Measurements from ENCODE around the gene C19orf38.
"Not testable (repeated sequence)": the region's sequence is repeated elsewhere in the genome, so short reads cannot be mapped to it uniquely, and the experiment has no call there.

Gene C19orf38

DNA sequence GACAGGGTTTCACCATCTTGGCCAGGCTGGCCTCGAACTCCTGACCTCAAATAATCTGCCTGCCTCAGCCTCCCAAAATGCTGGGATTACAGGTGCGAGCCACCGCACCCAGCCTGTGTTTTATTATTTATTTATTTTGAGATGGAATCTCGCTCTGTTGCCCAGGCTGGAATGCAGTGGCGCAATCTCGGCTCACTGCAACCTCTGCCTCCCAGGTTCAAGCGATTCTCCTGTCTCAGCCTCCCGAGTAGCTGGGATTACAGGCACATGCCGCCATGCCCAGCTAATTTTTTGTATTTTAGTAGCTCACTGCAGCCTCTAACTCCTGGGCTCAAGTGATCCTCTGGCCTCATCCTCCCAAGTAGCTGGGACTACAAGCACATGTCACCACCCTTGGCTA is 29.4 kb downstream of the C19orf38 start:
- not testable (repeated sequence) for DNase-seq

DNA sequence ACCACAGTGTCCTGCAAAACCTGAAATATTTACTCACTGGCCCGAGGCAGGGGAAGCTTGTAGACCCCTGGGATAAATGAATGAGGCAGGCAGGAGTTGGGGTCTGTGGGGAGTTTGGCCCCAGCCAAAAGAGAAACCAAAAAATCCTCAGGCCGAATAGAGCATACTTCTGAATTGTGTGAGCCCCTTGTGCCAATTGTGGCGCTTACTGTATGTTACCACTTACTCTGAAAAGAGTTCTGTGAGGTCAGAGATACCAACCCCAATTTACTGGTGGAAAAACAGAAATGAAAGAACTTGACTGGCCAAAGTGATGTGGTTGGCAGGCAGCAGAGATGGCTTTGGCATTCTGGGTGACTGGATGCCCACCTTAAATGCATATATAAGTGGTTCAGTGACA is 30.0 kb downstream of the C19orf38 start:
- no peak for DNase-seq

DNA sequence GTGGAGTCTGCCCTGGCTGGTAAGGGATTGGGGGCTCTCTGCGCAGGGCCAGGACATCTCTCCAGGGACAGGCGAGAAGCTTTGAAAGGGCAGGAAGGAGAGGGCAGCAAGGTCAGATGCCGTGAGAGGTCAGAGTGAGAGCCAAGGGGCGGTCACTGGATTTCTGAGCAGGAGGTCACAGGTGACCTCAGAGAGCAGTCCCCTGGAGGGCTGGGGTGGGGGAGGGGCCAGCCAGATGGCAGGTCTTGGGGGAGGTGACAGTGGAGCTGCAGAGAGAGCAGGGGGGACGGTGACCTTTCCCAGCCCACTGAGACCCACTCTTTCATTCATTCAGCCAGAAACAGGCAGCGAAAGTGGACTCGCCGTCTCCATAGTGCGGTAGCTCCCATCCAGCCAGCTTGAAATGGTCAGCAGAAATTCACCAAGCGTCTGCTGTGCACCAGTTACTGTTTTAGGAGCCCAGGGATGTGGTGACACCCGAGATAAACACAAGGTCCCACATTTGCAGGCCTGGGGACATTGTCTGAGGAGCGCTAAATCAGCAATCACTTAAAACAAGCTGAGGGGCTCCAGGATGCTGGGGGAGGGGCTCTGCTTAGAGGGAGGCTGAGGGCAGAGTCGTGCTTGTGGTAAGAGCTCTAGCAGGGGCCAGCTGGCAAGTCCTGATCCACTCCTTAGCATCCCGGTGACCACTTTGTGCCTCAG is 33.3 kb downstream of the C19orf38 start:
- DNase-seq = no peak

DNA sequence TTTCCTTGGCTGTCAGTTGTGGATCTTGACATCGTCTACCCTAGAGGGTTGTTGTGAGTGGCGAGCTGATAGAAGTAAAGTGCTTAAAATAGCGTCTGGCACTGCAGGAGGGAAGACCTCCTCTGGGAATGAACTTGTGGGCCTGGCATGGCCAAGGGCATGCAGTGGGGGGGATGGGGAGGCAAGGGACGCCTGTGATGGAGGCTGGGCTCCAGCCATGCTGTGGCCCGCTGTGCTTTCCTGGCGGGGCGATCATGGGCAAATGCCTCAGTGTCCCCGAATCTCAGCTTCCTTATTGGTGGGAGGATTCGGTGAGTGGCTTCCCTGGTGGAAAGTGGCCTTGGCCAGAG is 33.9 kb downstream of the C19orf38 start:
- no peak for DNase-seq

DNA sequence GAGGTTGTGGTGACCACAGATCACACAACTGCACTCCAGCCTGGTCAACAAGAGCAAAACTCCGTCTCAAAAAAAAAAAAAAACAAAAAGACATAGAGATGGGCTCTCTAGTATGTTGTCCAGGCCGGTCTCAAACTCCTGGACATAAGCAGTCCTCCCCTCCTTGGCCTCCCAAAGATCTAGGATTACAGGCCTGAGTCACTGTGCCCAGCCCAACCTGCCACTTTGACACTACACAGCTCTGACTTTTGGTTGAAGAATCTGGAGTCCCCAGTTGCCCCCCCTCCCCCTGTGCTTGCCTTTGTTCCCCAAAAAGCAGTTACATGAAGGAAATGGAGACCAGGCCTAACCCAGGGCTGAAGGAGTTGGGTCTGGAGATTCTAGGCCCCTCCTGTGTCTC is 36.1 kb downstream of the C19orf38 start:
- no peak for DNase-seq

DNA sequence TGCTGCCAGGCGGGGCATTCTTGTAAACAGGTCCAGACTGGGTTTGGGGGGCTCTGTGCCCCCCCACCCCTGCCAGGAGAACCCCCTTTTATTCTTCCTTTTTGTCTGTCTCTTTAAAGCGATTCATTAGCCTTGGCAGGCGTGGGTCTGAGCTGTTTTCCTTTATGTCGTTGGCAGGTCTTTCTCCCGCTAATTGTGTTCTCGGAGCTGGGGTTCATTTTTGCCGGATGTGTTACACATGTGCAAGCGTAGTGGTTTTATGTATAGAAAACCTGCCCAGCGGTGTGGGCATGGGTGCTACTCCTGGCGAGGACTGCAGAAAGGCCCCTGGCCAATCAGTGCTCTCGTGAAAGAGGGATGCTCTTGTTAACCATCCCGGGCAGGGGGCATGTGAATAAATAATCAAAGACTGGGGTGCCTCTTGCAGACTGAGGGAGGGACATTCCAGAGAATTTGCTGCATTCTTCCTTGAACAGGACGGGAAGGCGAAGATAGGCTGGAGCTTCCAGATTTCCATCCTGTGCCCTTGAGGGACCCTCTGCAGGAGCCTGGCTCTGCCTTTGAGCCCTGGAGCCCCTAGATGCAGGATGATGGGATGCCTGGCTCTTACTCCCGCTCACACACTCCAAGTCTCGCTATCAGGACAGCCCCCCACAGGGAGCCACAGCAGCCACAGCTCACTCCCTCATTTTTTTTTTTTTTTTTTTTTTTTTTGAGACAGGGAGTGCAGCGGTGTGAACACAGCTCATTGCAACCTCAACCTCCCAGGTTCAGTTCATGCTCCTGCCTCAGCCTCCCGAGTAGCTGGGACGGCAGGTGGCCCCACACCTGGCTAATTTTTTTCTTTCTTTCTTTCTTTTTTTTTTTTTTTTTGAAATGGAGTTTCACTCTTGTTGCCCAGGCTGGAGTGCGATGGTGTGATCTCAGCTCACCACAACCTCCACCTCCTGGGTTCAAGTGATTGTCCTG is 37.3 kb downstream of the C19orf38 start:
- DNase-seq = no peak

DNA sequence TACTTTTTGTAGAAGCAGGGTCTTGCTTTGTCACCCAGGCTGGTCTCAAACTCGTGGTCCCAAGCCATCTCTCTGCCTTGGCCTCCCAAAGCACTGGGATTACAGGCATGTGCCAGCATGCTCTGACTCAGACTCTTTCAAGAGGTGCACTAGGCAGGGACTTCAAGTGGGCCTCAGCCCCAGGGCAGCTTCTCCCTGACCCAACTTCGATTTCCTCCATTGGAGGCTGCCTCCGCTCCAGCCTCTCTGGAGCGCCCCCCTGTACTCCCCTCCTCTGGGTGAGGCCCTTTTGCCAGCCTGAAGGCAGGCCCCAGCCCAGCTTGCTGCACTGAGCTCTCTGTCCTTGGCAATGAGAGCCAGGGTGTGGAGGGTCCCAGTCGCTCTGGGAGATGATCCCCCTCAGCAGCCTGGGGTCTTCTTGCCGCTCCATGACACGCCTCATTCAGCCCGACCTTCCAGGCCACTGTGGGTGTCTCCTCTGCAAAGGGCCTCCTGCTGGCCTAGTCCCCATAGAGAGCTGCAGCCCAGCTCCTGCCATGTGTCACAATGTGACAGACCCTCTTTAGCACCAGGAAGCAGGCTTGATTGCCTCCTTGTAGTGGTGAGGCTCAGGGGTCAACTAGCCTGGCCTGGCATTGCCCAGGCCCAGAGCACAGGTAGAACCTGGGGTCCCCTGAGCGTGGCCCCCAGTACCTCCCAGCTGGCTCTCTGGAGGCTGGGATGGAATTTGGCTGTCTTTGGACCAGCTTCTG is 39.6 kb downstream of the C19orf38 start:
- DNase-seq = no peak

DNA sequence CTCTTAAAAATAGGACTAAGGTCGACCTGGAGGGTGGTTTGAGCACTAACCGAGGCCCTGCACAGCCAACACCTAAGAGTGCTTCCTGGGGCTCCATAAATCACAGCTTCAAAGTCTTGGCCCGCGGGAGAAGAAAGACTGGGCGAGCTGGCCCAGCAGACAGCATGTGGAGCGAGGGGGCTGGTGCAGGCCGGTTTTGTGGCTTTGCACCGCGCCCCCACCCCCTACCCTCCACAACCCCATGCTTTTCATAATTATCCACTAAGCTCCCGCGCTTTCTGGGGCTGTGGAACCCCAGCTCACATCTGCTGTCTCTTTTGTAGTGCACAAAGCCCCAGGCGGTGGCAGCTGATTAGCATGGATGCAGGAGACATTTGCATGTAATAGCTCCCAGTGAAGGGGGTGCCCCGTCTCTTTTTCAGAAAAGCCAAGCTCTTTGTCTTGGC is 40.2 kb downstream of the C19orf38 start:
- DNase-seq = no peak

DNA sequence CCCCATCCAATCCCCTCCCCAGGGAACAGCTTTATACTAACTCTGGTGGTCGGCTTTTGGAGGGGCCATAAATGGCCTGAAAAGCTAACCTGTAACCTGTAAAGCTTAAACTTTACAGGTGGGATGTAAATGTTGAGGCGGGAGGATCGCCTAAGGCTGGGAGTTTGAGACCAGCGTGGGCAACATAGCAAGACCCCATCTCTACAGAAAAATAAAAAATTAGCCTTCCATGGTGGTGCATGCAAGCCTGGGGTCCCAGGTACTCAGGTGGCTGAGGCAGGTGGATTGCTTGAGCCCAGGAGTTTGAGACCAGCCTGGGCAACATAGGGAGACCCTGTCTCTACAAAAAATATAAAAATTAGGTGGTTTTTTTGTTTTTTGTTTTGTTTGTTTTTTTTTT is 41.7 kb downstream of the C19orf38 start:
- DNase-seq = no peak

DNA sequence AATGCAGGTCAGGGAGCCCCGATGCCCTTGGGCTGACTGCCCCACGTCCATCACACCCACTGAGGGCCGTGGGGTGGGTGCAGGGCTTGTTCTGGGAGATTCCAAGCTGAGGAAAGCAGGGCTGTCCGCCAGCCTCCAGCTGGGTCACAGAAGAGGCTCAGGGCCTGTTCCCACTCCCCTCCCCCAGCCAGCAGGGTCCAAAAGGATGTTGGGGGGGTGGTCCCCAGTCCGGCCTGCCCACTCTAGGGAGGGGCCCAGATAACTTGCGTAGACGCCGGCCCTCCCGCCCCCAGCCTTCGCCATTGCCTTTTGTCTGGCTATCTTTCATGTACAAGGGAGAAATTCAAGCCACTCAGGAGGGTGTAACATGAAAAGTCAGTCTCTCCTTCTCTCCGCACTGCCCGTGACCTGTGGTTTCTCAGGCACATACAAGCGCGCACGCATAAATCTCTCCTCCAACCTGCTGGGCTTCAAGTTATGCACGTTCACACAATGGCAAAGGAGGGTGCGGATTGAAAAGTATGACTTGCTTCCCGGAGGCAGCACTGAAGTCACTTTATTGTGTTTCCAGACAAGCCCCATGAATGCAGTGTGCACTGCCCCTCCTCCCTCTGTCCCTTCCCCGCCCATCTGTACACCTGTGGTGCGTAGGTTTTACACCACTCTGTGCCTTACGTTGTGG is 43.3 kb downstream of the C19orf38 start:
- no peak for DNase-seq

DNA sequence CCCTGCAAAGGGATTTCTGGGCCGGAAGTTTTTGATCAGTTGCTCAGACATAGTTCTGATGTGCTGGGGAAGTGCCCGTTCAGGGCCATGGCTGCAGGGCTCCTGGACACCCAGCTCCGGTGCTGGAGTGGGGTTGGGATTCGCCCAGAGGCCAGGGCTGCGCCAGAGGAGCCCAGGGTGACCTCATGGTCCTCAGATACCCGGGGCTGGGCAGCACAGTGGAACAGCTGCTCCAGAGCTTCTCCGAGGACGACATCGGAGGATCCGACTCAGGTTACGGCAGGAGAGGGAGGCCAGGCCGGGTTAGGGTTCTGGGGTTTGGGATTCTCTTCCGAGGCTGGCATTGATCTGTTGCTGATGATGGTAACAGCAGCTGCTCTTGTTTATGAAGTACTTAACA is 44.0 kb downstream of the C19orf38 start:
- no peak for DNase-seq

DNA sequence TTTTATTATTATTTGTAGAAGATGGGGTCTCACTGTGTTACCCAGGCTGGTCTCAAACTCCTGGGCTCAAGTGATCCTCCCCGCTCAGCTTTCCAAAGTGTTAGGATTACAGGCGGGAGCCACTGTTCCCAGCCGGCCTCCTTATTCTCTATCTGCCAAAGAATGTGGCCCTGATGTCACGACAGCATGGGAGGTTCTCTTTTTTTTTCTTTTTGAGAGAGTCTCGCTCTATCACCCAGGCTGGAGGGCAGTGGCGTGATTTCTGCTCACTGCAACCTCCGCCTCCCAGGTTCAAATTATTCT is 46.6 kb downstream of the C19orf38 start:
- no peak for DNase-seq

DNA sequence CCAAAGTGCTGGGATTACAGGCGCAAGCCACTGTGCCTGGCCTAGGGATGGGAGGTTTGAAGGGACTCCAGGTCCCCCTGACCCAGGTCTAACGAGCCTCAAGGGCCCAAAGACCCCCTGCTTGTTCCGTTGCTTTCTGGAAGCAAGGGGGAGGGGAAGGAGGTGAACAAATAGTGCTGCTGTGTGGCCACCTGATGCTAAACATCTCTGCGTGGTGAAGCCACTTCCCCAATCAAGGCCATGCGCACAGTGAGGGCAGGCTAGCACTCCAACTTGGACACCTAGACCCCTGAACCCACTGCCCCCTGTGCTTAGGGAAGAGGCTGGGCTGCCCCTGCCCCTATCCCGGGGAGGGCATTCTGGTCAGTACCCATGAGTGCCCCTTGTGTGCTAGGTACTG is 47.1 kb downstream of the C19orf38 start:
- no peak for DNase-seq

DNA sequence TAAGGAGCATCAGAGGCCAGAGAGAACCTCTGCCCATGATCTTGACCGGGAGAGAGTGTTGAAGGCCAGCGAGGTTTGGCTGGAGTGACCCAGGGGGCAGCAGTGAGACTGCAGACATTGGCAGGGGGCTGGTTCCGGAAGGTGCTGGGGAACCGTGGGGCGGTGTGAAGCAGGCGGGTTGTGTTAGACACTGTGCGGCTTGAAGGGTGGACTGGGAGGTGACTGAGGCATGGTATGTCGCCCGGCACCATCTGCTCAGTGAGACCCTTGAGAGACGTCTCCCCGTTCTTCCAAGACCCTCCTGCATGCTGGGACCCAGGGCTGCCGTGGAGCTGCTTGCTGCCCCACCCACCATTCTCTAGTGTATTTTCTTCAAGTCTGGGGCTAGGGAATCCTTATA is 47.7 kb downstream of the C19orf38 start:
- no peak for DNase-seq

DNA sequence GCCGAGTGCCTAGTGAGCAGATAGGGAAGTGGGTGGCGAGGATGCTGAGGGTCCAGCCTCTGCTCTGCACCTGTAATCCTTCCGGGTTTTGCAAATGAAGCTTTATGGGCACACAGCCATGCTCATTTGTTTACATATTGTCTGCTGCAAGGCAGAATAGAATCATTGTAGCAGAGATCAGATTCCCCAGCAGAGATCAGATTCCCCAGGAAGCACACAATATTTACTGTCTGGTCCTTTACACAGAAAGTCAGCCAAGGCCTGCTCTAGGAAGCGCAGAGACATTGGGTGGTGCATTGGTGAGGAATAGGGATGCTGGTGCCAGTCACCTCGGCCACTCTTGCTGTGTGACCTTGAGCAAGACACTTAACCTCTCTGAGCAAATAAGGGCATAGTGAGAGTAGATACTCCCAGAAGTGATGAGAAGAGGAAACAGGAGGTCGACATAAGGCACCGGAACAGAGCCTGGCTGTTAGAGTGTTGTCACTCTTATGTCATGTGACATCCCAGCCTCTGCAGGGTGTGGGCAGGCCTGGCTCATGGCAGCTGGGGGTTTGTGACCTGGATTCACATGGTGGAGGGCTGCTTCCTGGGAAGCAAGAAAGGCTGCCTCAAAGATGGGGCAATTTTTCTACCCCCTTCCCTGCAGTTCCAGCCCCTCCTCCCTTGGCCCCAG is 48.8 kb downstream of the C19orf38 start:
- no peak for DNase-seq

DNA sequence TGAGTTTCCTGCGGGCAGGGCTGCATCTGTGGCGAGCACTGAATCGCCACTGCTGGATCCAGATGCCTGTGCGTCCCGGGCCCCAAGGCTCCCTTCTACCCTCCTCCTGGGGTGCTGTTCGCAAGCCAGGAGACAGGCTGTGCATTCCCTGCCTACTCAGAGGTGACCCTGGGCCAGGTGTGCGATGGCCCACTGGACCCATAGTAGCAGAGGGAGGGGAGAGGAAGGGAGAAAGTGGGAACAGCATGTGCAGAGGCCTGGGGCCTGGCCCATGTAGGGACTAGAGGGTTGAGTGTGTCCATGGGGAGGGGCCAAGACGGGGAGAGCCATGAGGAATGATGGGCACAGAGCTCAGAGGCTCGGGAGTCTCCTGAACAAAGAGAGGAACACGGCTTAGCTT is 50.4 kb downstream of the C19orf38 start:
- no peak for DNase-seq

DNA sequence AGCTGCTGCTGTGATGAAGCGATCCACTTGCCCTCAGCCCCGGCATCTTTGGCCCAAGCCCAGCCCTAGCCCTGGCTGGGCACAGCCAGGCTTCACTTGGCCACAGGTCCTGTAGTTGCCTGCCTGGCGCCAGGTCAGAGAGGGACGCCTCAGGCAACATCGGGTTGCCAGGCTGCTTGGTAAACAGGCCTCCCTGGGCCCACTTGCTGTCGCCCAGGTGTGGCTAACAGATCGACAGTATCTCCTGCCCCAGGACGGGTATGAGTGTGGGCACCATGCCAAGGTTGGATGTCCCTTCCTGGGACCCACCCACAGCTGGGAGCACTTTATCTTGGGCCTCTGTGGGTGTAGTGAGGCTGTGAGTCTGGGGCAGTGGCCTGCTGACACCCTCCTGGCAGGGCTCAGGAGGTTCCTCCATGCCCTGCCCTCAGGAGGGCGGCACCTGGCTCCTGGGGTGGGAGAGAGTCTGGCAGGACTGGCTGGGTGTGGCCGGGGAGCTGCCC is 51.0 kb downstream of the C19orf38 start:
- DNase-seq = no peak

DNA sequence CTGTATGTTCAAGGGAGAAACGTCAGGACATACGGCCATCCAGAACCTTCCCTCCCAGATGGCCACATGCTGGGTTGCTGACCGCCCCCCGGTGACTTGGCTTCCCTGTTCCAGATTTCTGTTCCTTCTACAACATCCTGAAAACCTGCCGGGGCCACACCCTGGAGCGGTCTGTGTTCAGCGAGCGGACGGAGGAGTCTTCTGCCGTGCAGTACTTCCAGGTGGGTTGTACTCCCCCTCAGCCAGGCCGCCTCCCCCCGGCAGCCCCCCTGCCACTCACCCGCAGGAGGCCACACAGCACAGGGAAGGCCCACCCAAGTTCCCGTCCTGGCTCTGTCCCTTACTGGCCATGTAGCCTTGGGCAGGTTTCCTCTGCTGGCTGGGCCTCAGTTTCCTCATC is 59.7 kb downstream of the C19orf38 start:
- no peak for DNase-seq

DNA sequence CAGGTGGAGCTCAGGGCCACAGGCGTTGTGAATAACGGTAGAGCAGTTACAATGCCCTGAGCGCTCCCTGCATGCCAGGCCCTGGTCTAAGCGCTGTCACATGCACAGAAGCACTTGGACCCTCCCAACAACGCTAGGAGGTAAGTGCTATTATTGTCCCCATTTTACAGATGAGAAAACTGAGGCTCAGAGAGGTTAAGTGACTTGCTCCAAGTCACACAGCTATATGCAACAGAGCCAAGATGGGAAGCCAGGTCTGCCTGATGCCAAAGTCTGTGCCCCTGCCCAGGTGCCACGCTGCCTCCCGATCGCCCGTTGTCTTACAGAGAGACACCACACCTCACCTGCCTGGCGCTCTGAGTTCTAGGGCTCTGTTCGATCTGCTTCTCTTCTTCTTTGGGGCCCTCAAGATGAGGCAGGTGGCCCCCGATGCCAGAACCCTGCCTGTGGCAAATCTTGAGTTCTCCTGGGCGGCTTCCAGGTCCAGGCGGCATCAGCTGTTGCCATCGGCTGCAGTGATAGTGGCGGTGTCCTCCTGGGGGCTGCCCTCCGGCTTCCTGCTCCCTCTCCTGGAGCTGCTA is 60.3 kb downstream of the C19orf38 start:
- no peak for DNase-seq

DNA sequence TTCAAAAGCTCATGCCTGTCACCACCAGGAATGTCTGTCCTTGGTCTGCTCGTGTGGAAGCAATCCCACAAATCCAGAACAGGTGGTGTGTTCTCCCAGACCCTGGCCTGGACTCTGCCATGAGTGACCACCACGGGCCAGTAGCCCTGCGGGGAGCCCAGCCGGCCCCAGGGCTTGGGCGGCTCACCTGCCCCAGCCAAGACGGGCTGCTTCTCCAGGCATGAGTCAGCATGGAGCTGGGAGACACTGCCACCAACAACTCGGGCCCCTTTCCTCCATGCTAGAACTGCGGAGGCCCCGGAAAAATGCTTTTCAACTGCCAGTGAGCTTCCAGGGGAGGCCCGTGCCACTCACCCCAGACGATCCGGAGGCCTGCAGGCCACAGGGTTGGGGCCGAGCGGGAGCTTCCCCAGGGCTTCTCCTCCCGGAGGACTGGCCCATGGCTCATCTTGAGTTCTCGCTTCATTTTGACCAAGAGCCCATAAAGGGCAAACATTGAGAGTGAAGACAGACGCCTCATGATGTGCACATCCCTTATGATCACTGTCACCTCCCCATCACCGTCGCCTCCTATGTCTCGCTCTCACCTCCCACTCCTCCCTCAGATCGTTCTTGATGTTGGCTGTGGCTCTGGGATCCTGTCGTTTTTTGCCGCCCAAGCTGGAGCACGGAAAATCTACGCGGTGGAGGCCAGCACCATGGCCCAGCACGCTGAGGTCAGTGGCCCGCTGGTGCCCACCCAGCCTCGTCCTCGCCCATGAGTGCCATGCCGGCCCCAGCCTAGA is 63.6 kb downstream of the C19orf38 start:
- DNase-seq = no peak

DNA sequence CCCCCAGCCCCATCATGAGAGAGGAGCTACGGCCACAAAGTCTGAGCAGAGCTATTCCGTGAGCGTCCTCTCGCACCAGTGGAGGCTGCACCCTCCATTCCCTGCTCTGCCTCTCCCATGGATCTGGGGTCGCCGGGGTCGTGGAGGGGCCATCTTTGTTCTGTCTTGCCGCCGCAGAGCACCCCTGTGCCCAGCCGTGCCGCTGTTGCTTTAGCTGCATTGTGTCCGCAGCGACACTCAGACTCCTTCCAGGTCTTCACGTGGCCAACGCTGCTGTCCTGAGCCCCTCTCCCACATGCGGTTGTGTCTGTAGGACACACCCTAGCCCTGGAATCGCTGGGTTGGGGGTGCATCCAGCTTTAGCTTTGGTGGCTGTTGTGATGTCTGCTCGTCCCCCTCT is 64.4 kb downstream of the C19orf38 start:
- no peak for DNase-seq
